Choroid plexus epithelial cell (primary cell): Measurements from ENCODE around the gene CCT3.

Experiments
- DNase-seq: peaks from one replicate; pipeline ENCODE4 v3.0.0-alpha.2; 2010; ENCODE audit warnings: low read depth
- H3K4me3 ChIP-seq: 2 replicates; pipeline ENCODE4 v1.5.1; 2011; ENCODE audit warnings: low read depth, mild to moderate bottlenecking, control low read depth, low read length, moderate library complexity
- TF ChIP-seq, protein P1 (sequence below): conservative IDR thresholded peaks from 2 replicates; pipeline ENCODE4 v1.5.1; 2011; ENCODE audit warnings: low read depth, mild to moderate bottlenecking, control low read depth, inconsistent platforms, low read length, moderate library complexity

Gene CCT3

GRCh38 chr1:156298852-156299357 is 39.2 kb downstream of the CCT3 start, which contains the start of gene VHLL:
Gene VHLL (minus strand): TSS chr1:156299307. CDS start chr1:156299189, 118 bp downstream.
- no peak for DNase-seq
- TF ChIP-seq, protein P1, sequence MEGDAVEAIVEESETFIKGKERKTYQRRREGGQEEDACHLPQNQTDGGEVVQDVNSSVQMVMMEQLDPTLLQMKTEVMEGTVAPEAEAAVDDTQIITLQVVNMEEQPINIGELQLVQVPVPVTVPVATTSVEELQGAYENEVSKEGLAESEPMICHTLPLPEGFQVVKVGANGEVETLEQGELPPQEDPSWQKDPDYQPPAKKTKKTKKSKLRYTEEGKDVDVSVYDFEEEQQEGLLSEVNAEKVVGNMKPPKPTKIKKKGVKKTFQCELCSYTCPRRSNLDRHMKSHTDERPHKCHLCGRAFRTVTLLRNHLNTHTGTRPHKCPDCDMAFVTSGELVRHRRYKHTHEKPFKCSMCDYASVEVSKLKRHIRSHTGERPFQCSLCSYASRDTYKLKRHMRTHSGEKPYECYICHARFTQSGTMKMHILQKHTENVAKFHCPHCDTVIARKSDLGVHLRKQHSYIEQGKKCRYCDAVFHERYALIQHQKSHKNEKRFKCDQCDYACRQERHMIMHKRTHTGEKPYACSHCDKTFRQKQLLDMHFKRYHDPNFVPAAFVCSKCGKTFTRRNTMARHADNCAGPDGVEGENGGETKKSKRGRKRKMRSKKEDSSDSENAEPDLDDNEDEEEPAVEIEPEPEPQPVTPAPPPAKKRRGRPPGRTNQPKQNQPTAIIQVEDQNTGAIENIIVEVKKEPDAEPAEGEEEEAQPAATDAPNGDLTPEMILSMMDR = no peak
- H3K4me3 ChIP-seq = no peak within 1 kb of the TSS

- TF ChIP-seq, protein P1 = no peak
- DNase-seq = peak; percentile 76
- H3K4me3 ChIP-seq = peak within 1 kb of the TSS; percentile 92
Observed at GRCh38 chr1:156295391-156295947, 42.6 kb downstream of the CCT3 start, which contains the start of gene GLMP. Gene GLMP (minus strand): TSS chr1:156295679. CDS start chr1:156295645, 34 bp downstream.

DNA sequence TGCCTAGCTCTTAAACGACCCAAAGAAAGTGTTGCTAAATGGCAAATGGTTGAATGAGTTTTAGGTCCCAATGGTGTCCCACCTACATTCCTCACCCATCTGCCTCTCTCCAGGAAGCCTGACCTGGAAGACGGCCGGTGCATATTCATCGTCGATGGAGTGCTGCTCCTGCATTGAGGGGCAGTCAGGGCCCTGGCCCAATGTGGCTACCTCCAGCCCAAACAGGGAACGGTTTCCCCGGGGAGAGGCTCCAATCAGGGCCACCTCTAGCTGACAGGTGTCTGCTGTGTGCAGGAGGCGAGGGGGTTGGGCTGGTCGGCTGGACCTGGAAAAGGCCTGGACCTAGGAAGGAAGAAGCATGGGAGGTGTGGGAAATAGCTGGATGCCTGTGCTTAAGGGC is 44.2 kb downstream of the CCT3 start:
- H3K4me3 ChIP-seq = no peak overlapping the region

GRCh38 chr1:156293098-156293434 is 45.0 kb downstream of the CCT3 start:
- DNase-seq = no peak
- TF ChIP-seq, protein P1 = no peak
- H3K4me3 ChIP-seq = no peak overlapping the region

More for the DNA sequence above, 44.2 kb downstream of the CCT3 start:
- TF ChIP-seq, protein P1 = no peak
- no peak for DNase-seq

DNA sequence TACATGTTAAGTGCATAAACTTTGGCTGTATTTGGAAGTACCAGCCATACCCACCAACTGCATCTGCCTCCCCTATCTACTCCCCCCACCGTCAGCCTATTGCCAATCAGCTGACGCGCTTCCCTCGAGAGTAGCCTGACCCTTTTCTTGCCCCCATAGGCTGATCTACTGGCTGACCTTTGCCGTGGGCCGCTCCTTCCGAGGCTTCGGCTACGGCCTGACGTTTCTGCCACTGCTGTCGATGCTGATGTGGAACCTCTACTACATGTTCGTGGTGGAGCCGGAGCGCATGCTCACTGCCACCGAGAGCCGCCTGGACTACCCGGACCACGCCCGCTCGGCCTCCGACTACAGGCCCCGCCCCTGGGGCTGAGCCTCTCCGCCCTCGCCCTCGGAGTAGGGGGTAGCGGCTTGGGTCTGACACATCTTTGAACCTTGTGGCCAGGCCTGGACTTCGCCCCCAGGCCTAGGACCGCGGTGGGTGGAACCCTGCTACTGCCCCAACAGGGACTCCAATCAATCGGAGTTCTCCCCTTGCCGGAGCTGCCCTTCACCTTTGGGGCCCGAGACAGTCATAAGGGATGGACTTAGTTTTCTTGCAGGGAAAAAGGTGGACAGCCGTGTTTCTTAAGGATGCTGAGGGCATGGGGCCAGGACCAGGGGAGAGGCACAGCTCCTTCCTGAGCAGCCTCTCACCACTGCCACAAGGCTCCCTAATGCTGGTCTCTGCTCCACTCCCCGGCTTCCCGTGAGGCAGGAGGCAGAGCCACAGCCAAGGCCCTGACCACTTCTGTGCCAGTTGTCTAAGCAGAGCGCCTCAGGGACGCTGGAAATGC is 46.6 kb downstream of the CCT3 start:
- H3K4me3 ChIP-seq = peak overlapping the region; percentile 74
- peak; percentile 89 for DNase-seq
- TF ChIP-seq, protein P1 = no peak

DNA sequence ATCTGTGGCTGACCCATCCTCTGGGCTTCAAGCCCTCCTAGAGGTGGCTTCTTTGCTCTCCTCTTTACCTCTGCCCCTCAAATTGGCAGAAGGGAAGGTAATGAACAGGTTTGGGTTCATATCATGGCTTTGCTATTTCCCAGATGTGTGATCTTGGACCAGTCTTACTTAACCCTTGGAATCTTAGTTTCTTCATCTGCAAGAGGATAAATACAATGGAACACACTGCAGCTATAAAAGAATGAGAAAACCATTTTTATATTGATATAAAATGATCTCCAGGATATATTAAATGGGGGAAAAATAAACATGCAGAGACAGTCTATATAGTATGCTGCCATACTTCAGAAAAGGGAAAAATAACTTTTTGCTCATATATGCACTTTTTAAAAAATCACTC is 48.2 kb downstream of the CCT3 start:
- H3K4me3 ChIP-seq = no peak overlapping the region
- TF ChIP-seq, protein P1 = no peak

More for the DNA sequence above, 48.2 kb downstream of the CCT3 start:
- no peak for DNase-seq
